Hepatocyte (in vitro differentiated cells): Measurements from ENCODE around the gene GATA5. TPM values are rescaled to one million over a fixed set of nuclear protein-coding genes. Genes with fewer than 3 reads are reported as not detected.
A peak's percentile ranks its signal among the peaks of the same experiment; 100 is the strongest.

Experiments used
- DNase-seq: peaks from one replicate; pipeline ENCODE4 v3.0.0-alpha.2; 2016; ENCODE audit warnings: low spot score
- H2AFZ ChIP-seq: fragments of 200-600 bp; sonication (generic); 2 replicates; pipeline ENCODE4 v1.6.0; 2016; ENCODE audit warnings: antibody characterized with exemption, mild to moderate bottlenecking
- H3K27ac ChIP-seq: fragments of 200-600 bp; sonication (generic); 2 replicates; pipeline ENCODE4 v1.5.1; 2016; ENCODE audit warnings: mild to moderate bottlenecking
- H3K27me3 ChIP-seq: fragments of 200-600 bp; sonication (generic); 2 replicates; pipeline ENCODE4 v1.6.1; 2016
- H3K36me3 ChIP-seq: fragments of 200-600 bp; sonication (generic); replicated peaks from 2 replicates; pipeline ENCODE4 v1.5.1; 2016; ENCODE audit warnings: low read depth; ENCODE audit not compliant: insufficient read depth
- H3K4me1 ChIP-seq: fragments of 200-600 bp; sonication (generic); 2 replicates; pipeline ENCODE4 v1.5.1; 2016; ENCODE audit warnings: mild to moderate bottlenecking, moderate library complexity; ENCODE audit not compliant: insufficient read depth
- H3K4me2 ChIP-seq: fragments of 200-600 bp; sonication (generic); 2 replicates; pipeline ENCODE4 v1.6.0; 2016
- H3K4me3 ChIP-seq: fragments of 200-600 bp; sonication (generic); 2 replicates; pipeline ENCODE4 v1.5.1; 2016; ENCODE audit warnings: mild to moderate bottlenecking
- H3K79me2 ChIP-seq: fragments of 200-600 bp; sonication (generic); 2 replicates; pipeline ENCODE4 v1.6.0; 2017; ENCODE audit warnings: mild to moderate bottlenecking
- H3K9me2 ChIP-seq: fragments of 200-600 bp; sonication (generic); replicated peaks from 2 replicates; pipeline ENCODE4 v1.6.0; 2017; ENCODE audit warnings: mild to moderate bottlenecking; ENCODE audit not compliant: insufficient read depth
- H3K9me3 ChIP-seq: fragments of 200-600 bp; sonication (generic); 2 replicates; pipeline ENCODE4 v1.5.1; 2016; ENCODE audit warnings: low read depth, mild to moderate bottlenecking
- H4K20me1 ChIP-seq: fragments of 200-600 bp; sonication (generic); 2 replicates; pipeline ENCODE4 v1.6.0; 2016; ENCODE audit warnings: mild to moderate bottlenecking; ENCODE audit not compliant: insufficient read depth, poor library complexity, severe bottlenecking
- EZH2 ChIP-seq: fragments of 200-600 bp; sonication (generic); IDR thresholded peaks from 2 replicates; pipeline ENCODE4 v1.6.1; 2016; ENCODE audit warnings: antibody characterized with exemption, mild to moderate bottlenecking, borderline replicate concordance
- EZH2phosphoT487 ChIP-seq: fragments of 200-600 bp; sonication (generic); IDR thresholded peaks from one replicate; pipeline ENCODE4 v1.6.1; 2018; ENCODE audit warnings: antibody characterized with exemption, mild to moderate bottlenecking, low read depth, moderate library complexity; ENCODE audit not compliant: unreplicated experiment, severe bottlenecking
- WGBS: methylation state at CpG from one replicate; pipeline ENCODE4 v1.1.6; 2016; ENCODE audit warnings: low lambda C conversion rate; ENCODE audit errors: missing lambda C conversion rate; 5-methylcytosine and 5-hydroxymethylcytosine counted together
- polyA plus RNA-seq: library from polyadenylated mRNA; unstranded; fragments of >200 nt; fragmentation: Nextera tagmentation; extraction: Ambion mirVana; gene quantifications from 2 replicates; pipeline ENCODE4 v1.2.1, GENCODE V29; 2016
- total RNA-seq: library from RNA; depleted of rRNA; stranded (reverse); fragments of >200 nt; gene quantifications from 2 replicates; pipeline ENCODE4 v1.2.3, GENCODE V29; 2014
- TF ChIP-seq, protein P1 (sequence below): fragments of 200-600 bp; sonication (generic); IDR thresholded peaks from 2 replicates; pipeline ENCODE4 v1.5.1; 2016; ENCODE audit warnings: antibody characterized with exemption, mild to moderate bottlenecking; ENCODE audit not compliant: poor library complexity

The GATA5 gene, protein sequence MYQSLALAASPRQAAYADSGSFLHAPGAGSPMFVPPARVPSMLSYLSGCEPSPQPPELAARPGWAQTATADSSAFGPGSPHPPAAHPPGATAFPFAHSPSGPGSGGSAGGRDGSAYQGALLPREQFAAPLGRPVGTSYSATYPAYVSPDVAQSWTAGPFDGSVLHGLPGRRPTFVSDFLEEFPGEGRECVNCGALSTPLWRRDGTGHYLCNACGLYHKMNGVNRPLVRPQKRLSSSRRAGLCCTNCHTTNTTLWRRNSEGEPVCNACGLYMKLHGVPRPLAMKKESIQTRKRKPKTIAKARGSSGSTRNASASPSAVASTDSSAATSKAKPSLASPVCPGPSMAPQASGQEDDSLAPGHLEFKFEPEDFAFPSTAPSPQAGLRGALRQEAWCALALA
- 22.2 and 28.7 TPM in 2 replicates for total RNA-seq
- polyA plus RNA-seq = 43.5 and 53.6 TPM in 2 replicates

DNA sequence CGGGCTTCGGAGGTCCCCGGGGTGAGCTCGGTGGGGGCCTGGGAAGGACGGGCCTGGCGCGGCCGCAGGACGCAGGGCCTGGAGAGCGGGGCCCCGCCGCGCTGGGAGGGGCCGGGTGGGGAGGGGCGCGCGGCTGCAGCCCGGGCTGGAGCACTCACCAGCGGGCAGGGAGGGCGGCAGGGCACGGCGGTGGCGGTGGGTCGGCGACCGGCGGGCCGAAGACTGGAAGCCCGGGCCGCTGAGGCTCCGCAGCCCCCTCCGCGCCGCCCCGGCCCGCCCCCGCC is at the start of gene GATA5:
Gene GATA5, minus strand, starts transcription at position 224 of the 284 bp plus-strand sequence. CDS start 474 bp downstream, outside the sequence.
- Histone ChIP-seq H4K20me1 (no peaks in the 10 kb centered on the region), H3K4me3 (peak within 1 kb of the TSS; percentile 85), H3K4me2 (peak within 1 kb of the TSS; percentile 91), H3K27ac (peak within 1 kb of the TSS; percentile 98), H3K79me2 (peaks cover 62% of the 10 kb centered on the region), H3K27me3 (peaks cover 4% of the 10 kb centered on the region), H2AFZ (peak within 1 kb of the TSS; percentile 35), H3K4me1 (peaks cover 35% of the 10 kb centered on the region), H3K9me2 (no peaks in the 10 kb centered on the region), H3K36me3 (no peaks in the 10 kb centered on the region), H3K9me3 (no peaks in the 10 kb centered on the region)
- 0% methylated on average over 9 of the region's 37 CpGs for WGBS
- no peak for DNase-seq
- TF ChIP-seq, protein P1, sequence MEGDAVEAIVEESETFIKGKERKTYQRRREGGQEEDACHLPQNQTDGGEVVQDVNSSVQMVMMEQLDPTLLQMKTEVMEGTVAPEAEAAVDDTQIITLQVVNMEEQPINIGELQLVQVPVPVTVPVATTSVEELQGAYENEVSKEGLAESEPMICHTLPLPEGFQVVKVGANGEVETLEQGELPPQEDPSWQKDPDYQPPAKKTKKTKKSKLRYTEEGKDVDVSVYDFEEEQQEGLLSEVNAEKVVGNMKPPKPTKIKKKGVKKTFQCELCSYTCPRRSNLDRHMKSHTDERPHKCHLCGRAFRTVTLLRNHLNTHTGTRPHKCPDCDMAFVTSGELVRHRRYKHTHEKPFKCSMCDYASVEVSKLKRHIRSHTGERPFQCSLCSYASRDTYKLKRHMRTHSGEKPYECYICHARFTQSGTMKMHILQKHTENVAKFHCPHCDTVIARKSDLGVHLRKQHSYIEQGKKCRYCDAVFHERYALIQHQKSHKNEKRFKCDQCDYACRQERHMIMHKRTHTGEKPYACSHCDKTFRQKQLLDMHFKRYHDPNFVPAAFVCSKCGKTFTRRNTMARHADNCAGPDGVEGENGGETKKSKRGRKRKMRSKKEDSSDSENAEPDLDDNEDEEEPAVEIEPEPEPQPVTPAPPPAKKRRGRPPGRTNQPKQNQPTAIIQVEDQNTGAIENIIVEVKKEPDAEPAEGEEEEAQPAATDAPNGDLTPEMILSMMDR = no peak
- peak; percentile 12 for TF ChIP-seq EZH2phosphoT487
- TF ChIP-seq EZH2 = no peak

DNA sequence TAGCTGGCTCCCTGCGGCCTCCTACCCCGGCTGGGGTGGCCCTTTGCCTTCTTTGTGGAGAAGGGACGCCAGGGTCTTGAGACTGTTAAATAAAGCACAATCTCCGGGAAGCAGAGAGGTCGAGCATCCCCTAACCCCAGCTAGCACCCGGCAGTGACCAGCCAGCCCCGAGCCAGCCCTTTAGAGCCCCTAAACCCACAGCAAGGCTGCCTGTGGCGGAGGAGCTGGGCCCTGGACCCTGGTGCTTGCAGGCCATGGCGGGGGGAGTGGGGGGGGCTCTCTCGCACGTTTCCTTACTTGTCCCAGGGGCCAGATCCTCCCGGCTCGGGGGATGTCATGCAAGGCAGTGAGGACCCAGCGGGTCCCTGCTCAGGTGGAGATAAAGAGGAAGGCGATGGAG is 49.2 kb upstream of the GATA5 start:
- H3K4me1 ChIP-seq = peaks cover 19% of the 10 kb centered on the region
- DNase-seq = no peak
- no peaks in the 10 kb centered on the region for H3K79me2 ChIP-seq
- H4K20me1 ChIP-seq = no peaks in the 10 kb centered on the region
- H3K27me3 ChIP-seq = no peaks in the 10 kb centered on the region
- no peaks in the 10 kb centered on the region for H3K36me3 ChIP-seq
- no peak overlapping the region for H3K4me3 ChIP-seq
- H3K9me3 ChIP-seq = no peaks in the 10 kb centered on the region
- WGBS = 66% methylated on average over 14 of the region's 15 CpGs
- peak overlapping the region; percentile 67 for H3K4me2 ChIP-seq
- no peak overlapping the region for H2AFZ ChIP-seq
- no peaks in the 10 kb centered on the region for H3K9me2 ChIP-seq
- peak overlapping the region; percentile 67 for H3K27ac ChIP-seq
- TF ChIP-seq, protein P1 = no peak
- TF ChIP-seq EZH2 = no peak
- TF ChIP-seq EZH2phosphoT487 = no peak

DNA sequence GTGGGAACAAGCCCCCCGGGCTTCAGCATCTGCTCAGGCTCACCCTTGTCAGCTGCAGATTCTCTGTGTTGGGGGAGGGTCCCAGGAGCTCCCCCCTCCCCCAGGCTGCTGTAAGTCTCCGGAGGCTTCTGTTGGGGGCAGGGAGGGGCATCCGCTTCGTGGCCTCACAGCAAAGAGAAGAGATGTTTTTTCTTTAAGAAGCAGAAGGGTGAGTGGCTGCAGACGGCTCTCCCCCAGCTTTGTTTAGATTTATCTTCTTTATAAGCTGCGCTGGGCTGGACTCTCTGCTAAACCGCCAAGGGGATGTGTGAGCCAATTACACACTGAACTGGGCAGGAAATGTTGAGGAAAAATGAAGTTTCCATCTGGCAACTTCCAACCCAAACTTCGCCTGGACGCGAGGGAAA is 48.7 kb upstream of the GATA5 start:
- H3K27ac ChIP-seq = peak overlapping the region; percentile 67
- no peaks in the 10 kb centered on the region for H3K27me3 ChIP-seq
- no peaks in the 10 kb centered on the region for H3K9me3 ChIP-seq
- WGBS = 17% methylated on average over 9 of the region's 10 CpGs
- peak overlapping the region; percentile 67 for H3K4me2 ChIP-seq
- H4K20me1 ChIP-seq = no peaks in the 10 kb centered on the region
- no peaks in the 10 kb centered on the region for H3K9me2 ChIP-seq
- peaks cover 14% of the 10 kb centered on the region for H3K4me1 ChIP-seq
- DNase-seq = peak; percentile 67
- H3K4me3 ChIP-seq = no peak overlapping the region
- H2AFZ ChIP-seq = no peak overlapping the region
- no peaks in the 10 kb centered on the region for H3K36me3 ChIP-seq
- no peaks in the 10 kb centered on the region for H3K79me2 ChIP-seq
- no peak for TF ChIP-seq EZH2
- TF ChIP-seq, protein P1 = no peak
- TF ChIP-seq EZH2phosphoT487 = no peak
